Keratinocyte (primary cell): Measurements from ENCODE around the gene OGFOD3.

Experiments
- EZH2 ChIP-seq: IDR thresholded peaks from one replicate; pipeline ENCODE4 v1.6.1; 2012; ENCODE audit warnings: inconsistent platforms, mild to moderate bottlenecking, low read length, moderate library complexity
- TF ChIP-seq, protein P1 (sequence below), 3 experiments: IDR thresholded peaks in 1 of 3; conservative IDR thresholded peaks in 1 of 3; optimal IDR thresholded peaks in 1 of 3; 2 replicates in 2 of 3; 3 replicates in 1 of 3; pipeline versions ENCODE3 to v1.5.1; 2011; ENCODE audit warnings: low read length in 3 of 3, mild to moderate bottlenecking in 3 of 3, moderate library complexity in 2 of 3, control low read depth in 1 of 3, inconsistent platforms in 1 of 3; ENCODE audit not compliant: insufficient read depth in 2 of 3; ENCODE audit errors: extremely low read depth in 1 of 3

DNA sequence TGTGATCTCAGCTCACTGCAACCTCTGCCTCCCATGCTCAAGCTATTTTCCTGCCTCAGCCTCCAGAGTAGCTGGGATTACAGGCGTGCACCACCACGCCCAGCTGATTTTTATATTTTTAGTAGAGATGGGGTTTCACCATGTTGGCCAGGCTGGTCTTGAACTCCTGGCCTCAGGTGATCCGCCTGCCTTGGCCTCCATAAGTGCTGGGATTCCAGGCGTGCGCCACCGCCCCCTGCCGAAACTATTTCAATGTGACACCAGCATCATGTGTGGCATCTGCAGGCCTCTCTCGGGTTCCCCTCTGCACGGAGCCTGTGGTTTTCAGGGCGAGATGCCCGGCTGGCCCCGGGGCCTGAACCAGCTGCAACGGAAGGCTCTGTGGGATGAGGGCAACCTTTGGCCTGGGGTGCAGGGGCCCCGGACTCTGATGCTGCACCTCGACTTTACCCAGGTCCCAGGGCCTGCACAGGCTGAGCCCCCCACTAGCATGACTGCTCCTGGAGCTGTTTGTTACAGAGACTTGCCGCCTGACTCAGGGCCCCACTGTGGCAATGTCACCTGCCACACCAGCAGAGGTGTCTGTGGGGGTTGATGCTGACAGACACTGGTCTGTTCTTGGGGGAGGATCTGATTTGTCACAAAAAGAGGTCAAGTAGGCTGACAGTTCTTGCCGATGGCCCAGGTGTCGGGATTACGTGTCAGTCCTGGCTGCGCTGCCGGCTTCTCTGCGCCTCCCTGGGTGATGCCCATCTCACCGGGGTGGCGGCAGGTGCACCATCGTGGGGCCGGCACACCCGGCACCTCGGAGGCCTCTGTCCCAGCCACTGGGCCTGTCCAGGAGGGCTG is 68.0 kb downstream of the OGFOD3 start:
- TF ChIP-seq EZH2, result no peak
- TF ChIP-seq, protein P1, sequence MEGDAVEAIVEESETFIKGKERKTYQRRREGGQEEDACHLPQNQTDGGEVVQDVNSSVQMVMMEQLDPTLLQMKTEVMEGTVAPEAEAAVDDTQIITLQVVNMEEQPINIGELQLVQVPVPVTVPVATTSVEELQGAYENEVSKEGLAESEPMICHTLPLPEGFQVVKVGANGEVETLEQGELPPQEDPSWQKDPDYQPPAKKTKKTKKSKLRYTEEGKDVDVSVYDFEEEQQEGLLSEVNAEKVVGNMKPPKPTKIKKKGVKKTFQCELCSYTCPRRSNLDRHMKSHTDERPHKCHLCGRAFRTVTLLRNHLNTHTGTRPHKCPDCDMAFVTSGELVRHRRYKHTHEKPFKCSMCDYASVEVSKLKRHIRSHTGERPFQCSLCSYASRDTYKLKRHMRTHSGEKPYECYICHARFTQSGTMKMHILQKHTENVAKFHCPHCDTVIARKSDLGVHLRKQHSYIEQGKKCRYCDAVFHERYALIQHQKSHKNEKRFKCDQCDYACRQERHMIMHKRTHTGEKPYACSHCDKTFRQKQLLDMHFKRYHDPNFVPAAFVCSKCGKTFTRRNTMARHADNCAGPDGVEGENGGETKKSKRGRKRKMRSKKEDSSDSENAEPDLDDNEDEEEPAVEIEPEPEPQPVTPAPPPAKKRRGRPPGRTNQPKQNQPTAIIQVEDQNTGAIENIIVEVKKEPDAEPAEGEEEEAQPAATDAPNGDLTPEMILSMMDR (optimal IDR thresholded peaks at IDR 0.05 in 1 of 3, IDR thresholded peaks at IDR 0.05 in 1 of 3, conservative IDR thresholded peaks at IDR 0.05 in 1 of 3; ENCODE audit: extremely low read depth in 1 of 3, insufficient read depth in 2 of 3, low read length in 3 of 3), result peak in 1 of 3 experiments; percentile 32
